ENCODE measurements around the gene ZMYND15. TPM values are rescaled to one million over a fixed set of nuclear protein-coding genes. Genes with fewer than 3 reads are reported as not detected.

Gene ZMYND15
- total RNA-seq, 1 donor from 2014 or later = 0.22 TPM

- H3K36me3 Mint-ChIP-seq (ENCODE audit: insufficient read depth) = no peaks in the 10 kb centered on the region
- no peaks in the 10 kb centered on the region for H3K9me3 Mint-ChIP-seq (ENCODE audit: low read depth)
- TF ChIP-seq CTCF (IDR thresholded peaks at IDR 0.05; ENCODE audit: unreplicated experiment) = no peak
- no peak overlapping the region for H3K27ac Mint-ChIP-seq
- no peaks in the 10 kb centered on the region for H3K27me3 Mint-ChIP-seq
- no peak overlapping the region for H3K4me3 Mint-ChIP-seq (ENCODE audit: low read depth)
- no peak for DNase-seq (ENCODE audit: low spot score, unreplicated experiment)
- H3K4me1 Mint-ChIP-seq (ENCODE audit: low read depth) = peaks cover 22% of the 10 kb centered on the region
These were observed 33.5 kb upstream of the ZMYND15 start for GRCh38 chr17:4706121-4706520.

GRCh38 chr17:4708436-4708835, 31.2 kb upstream of the ZMYND15 start:
- no peak overlapping the region for H3K27ac Mint-ChIP-seq
- H3K9me3 Mint-ChIP-seq (ENCODE audit: low read depth) = no peaks in the 10 kb centered on the region
- no peak for TF ChIP-seq CTCF (IDR thresholded peaks at IDR 0.05; ENCODE audit: unreplicated experiment)
- no peaks in the 10 kb centered on the region for H3K36me3 Mint-ChIP-seq (ENCODE audit: insufficient read depth)
- H3K4me3 Mint-ChIP-seq (ENCODE audit: low read depth) = no peak overlapping the region
- no peak for DNase-seq (ENCODE audit: low spot score, unreplicated experiment)
- peaks cover 8% of the 10 kb centered on the region for H3K4me1 Mint-ChIP-seq (ENCODE audit: low read depth)
- H3K27me3 Mint-ChIP-seq = no peaks in the 10 kb centered on the region

GRCh38 chr17:4709794-4710692, 29.6 kb upstream of the ZMYND15 start, which contains the start of gene ARRB2:
Gene ARRB2, plus strand, starts transcription at chr17:4710632. Its CDS starts 90 bp downstream, at chr17:4710722.
- Mint-ChIP-seq H3K9me3 (ENCODE audit: low read depth) (no peaks in the 10 kb centered on the region), H3K27ac (peak within 1 kb of the TSS; percentile 94), H3K4me3 (ENCODE audit: low read depth) (peak within 1 kb of the TSS; percentile 72), H3K4me1 (ENCODE audit: low read depth) (peaks cover 6% of the 10 kb centered on the region), H3K36me3 (ENCODE audit: insufficient read depth) (no peaks in the 10 kb centered on the region), H3K27me3 (no peaks in the 10 kb centered on the region)
- DNase-seq (ENCODE audit: low spot score, unreplicated experiment) = peak; percentile 95
- peak; percentile 54 for TF ChIP-seq CTCF (IDR thresholded peaks at IDR 0.05; ENCODE audit: unreplicated experiment)

- Mint-ChIP-seq H3K4me1 (ENCODE audit: low read depth) (peaks cover 6% of the 10 kb centered on the region), H3K9me3 (ENCODE audit: low read depth) (no peaks in the 10 kb centered on the region), H3K27me3 (no peaks in the 10 kb centered on the region), H3K36me3 (ENCODE audit: insufficient read depth) (no peaks in the 10 kb centered on the region), H3K27ac (peak overlapping the region; percentile 94), H3K4me3 (ENCODE audit: low read depth) (peak overlapping the region; percentile 72)
- DNase-seq (ENCODE audit: low spot score, unreplicated experiment) = no peak
- TF ChIP-seq CTCF (IDR thresholded peaks at IDR 0.05; ENCODE audit: unreplicated experiment) = no peak
These were observed 28.7 kb upstream of the ZMYND15 start for GRCh38 chr17:4710693-4711634.

GRCh38 chr17:4711661-4712181, 27.9 kb upstream of the ZMYND15 start:
- Mint-ChIP-seq H3K36me3 (ENCODE audit: insufficient read depth) (no peaks in the 10 kb centered on the region), H3K9me3 (ENCODE audit: low read depth) (no peaks in the 10 kb centered on the region), H3K27ac (no peak overlapping the region), H3K4me1 (ENCODE audit: low read depth) (peaks cover 6% of the 10 kb centered on the region), H3K27me3 (no peaks in the 10 kb centered on the region), H3K4me3 (ENCODE audit: low read depth) (peak overlapping the region; percentile 72)
- no peak for DNase-seq (ENCODE audit: low spot score, unreplicated experiment)
- TF ChIP-seq CTCF (IDR thresholded peaks at IDR 0.05; ENCODE audit: unreplicated experiment) = no peak

All from progenitor cell of endocrine pancreas (in vitro differentiated cells).